Adipocyte (in vitro differentiated cells): Measurements from ENCODE around the gene TMED10.

Experiments used
- DNase-seq: peaks from one replicate; pipeline ENCODE4 v3.0.0-alpha.2; 2015; ENCODE audit warnings: low read depth
- H3K27me3 ChIP-seq: replicated peaks from 2 replicates; pipeline ENCODE4 v1.7.0; 2013; ENCODE audit warnings: mild to moderate bottlenecking, low read length, moderate library complexity; ENCODE audit not compliant: control insufficient read depth, insufficient read depth
- H3K36me3 ChIP-seq: 2 replicates; pipeline ENCODE4 v1.7.0; 2013; ENCODE audit warnings: low read length, mild to moderate bottlenecking, moderate library complexity; ENCODE audit not compliant: control insufficient read depth, insufficient read depth, severe bottlenecking
- H3K4me1 ChIP-seq: 2 replicates; pipeline ENCODE4 v1.7.0; 2013; ENCODE audit warnings: mild to moderate bottlenecking, low read length, moderate library complexity; ENCODE audit not compliant: control insufficient read depth, insufficient read depth
- H3K4me3 ChIP-seq: 2 replicates; pipeline ENCODE4 v1.7.0; 2013; ENCODE audit warnings: mild to moderate bottlenecking, low read length, moderate library complexity
- H3K9ac ChIP-seq: 2 replicates; pipeline ENCODE4 v1.7.0; 2013; ENCODE audit warnings: mild to moderate bottlenecking, low read length, moderate library complexity
- H3K9me3 ChIP-seq: 2 replicates; pipeline ENCODE4 v1.7.0; 2013; ENCODE audit warnings: mild to moderate bottlenecking, low read length, moderate library complexity; ENCODE audit not compliant: control insufficient read depth

Gene TMED10

GRCh38 chr14:75126121-75126544 is 50.3 kb downstream of the TMED10 start:
- Histone ChIP-seq H3K27me3 (no peaks in the 10 kb centered on the region), H3K4me1 (peaks cover 32% of the 10 kb centered on the region), H3K9ac (peak overlapping the region; percentile 94), H3K36me3 (peaks cover 8% of the 10 kb centered on the region), H3K9me3 (no peaks in the 10 kb centered on the region), H3K4me3 (peak overlapping the region; percentile 83)
- no peak for DNase-seq

GRCh38 chr14:75125617-75126016 is 50.8 kb downstream of the TMED10 start:
- peak; percentile 74 for DNase-seq
- H3K4me1 ChIP-seq: peaks cover 32% of the 10 kb centered on the region
- H3K9ac ChIP-seq: peak overlapping the region; percentile 94
- peak overlapping the region; percentile 83 for H3K4me3 ChIP-seq
- peaks cover 13% of the 10 kb centered on the region for H3K36me3 ChIP-seq
- H3K9me3 ChIP-seq: no peaks in the 10 kb centered on the region
- no peaks in the 10 kb centered on the region for H3K27me3 ChIP-seq

- Histone ChIP-seq H3K36me3 (peaks cover 29% of the 10 kb centered on the region), H3K4me3 (no peak overlapping the region), H3K27me3 (no peaks in the 10 kb centered on the region), H3K4me1 (peaks cover 36% of the 10 kb centered on the region), H3K9ac (no peak overlapping the region), H3K9me3 (no peaks in the 10 kb centered on the region)
- DNase-seq: peak; percentile 60
Measured at GRCh38 chr14:75123991-75124390, 52.4 kb downstream of the TMED10 start.

DNA sequence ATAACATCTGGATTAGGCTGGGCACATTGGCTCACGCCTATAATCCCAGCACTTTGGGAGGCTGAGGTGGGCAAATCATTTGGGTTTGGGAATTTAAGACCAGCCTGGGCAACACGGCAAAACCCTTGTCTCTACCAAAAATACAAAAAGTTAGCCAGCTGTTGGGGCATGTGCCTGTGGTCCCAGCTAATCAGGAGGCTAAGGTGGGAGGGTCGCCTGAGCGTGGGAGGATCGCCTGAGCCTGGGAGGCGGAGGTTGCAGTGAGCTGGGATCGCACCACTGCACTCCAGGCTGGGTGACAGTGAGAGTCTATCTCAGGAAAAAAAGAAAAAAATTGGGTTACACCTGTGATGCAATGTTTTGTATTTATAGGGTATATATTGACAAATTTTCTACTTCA is 54.9 kb downstream of the TMED10 start:
- Histone ChIP-seq H3K9me3 (no peaks in the 10 kb centered on the region), H3K36me3 (peaks cover 42% of the 10 kb centered on the region), H3K9ac (no peak overlapping the region), H3K27me3 (no peaks in the 10 kb centered on the region), H3K4me1 (peaks cover 28% of the 10 kb centered on the region), H3K4me3 (no peak overlapping the region)
- no peak for DNase-seq

GRCh38 chr14:75120541-75121291 is 55.7 kb downstream of the TMED10 start:
- Histone ChIP-seq H3K4me3 (no peak overlapping the region), H3K36me3 (peaks cover 51% of the 10 kb centered on the region), H3K9me3 (no peaks in the 10 kb centered on the region), H3K4me1 (peaks cover 23% of the 10 kb centered on the region), H3K9ac (no peak overlapping the region), H3K27me3 (no peaks in the 10 kb centered on the region)
- DNase-seq: no peak

GRCh38 chr14:75119056-75119455 is 57.4 kb downstream of the TMED10 start:
- H3K9me3 ChIP-seq: no peaks in the 10 kb centered on the region
- peaks cover 8% of the 10 kb centered on the region for H3K4me1 ChIP-seq
- DNase-seq: peak; percentile 38
- no peak overlapping the region for H3K4me3 ChIP-seq
- no peaks in the 10 kb centered on the region for H3K27me3 ChIP-seq
- H3K9ac ChIP-seq: no peak overlapping the region
- H3K36me3 ChIP-seq: peaks cover 66% of the 10 kb centered on the region

DNA sequence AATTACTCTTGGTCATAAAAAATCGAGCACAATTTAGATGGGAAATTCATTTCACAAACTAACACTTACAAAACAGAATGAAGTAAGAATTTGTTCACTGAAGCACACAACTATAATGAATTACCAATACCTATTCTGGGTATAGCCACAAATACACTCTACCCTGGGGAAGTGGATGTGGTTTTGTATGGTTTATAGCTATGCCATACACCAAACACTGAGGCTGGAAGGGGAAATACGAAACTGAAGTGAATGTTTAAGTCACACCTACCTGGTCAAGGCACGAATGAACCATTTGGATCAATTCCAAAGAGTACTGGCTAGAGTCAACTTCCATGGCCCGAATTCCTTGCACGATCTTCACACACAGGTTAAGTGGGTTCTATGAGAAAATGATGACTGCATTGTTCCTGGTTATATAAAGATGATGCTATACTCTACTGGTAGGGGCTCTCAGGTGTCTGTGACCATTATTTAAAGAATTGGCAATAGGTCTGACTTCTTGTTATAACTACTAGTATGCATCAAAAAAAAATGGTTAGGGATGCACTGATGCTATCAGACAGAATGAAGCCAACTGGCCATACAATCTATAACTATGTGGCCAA is 62.4 kb downstream of the TMED10 start:
- no peak for DNase-seq
- Histone ChIP-seq H3K36me3 (peaks cover 94% of the 10 kb centered on the region), H3K9me3 (no peaks in the 10 kb centered on the region), H3K9ac (no peak overlapping the region), H3K4me1 (peaks cover 2% of the 10 kb centered on the region), H3K4me3 (no peak overlapping the region), H3K27me3 (no peaks in the 10 kb centered on the region)

GRCh38 chr14:75109877-75110276 is 66.5 kb downstream of the TMED10 start:
- H3K36me3 ChIP-seq: peaks cover 99% of the 10 kb centered on the region
- H3K9ac ChIP-seq: no peak overlapping the region
- H3K9me3 ChIP-seq: no peaks in the 10 kb centered on the region
- no peak for DNase-seq
- H3K27me3 ChIP-seq: no peaks in the 10 kb centered on the region
- no peaks in the 10 kb centered on the region for H3K4me1 ChIP-seq
- no peak overlapping the region for H3K4me3 ChIP-seq

DNA sequence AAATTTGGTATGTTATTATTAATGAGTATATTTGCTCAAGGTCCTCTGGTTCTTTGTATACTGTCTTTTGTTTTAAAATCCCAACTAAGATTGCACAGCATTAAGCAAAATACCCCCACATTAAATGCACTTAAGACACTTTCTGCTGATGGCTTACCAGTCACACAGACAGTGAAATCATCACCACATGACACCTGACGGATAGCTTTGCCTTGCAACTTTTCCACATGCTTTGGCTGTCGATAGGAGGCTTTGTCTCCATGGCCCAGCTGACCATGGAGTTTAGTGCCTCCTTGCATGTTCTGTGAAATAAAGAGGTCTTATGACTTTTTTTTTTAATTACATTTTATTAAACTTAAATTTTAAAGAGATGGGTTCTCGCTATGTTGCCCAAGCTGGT is 69.2 kb downstream of the TMED10 start:
- Histone ChIP-seq H3K27me3 (no peaks in the 10 kb centered on the region), H3K36me3 (peaks cover 90% of the 10 kb centered on the region), H3K4me1 (no peaks in the 10 kb centered on the region), H3K9me3 (no peaks in the 10 kb centered on the region), H3K4me3 (no peak overlapping the region), H3K9ac (no peak overlapping the region)
- no peak for DNase-seq

- H3K4me3 ChIP-seq: no peak overlapping the region
- DNase-seq: no peak
- peaks cover 84% of the 10 kb centered on the region for H3K36me3 ChIP-seq
Measured at GRCh38 chr14:75101491-75101890, 74.9 kb downstream of the TMED10 start.

DNA sequence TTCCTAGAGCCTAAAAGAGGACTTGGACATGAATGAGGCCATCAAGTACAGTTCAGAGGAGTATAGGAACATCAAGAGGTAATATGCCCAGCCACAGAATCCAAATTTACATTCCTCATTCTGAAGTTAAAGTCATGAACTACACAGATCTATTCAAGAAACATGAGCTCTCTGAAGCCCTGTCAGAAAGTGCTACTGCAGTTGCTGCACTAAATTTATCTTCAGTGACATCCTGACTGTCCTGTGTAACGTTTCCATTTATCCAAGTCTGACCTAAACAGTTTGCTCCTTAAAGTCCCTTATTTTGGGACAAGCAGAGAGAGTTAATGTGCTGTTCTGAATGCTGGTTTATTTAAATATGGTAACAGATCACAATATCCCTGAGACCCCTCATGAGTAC is 77.7 kb downstream of the TMED10 start:
- no peak overlapping the region for H3K4me3 ChIP-seq
- no peaks in the 10 kb centered on the region for H3K4me1 ChIP-seq
- no peaks in the 10 kb centered on the region for H3K9me3 ChIP-seq
- DNase-seq: no peak
- no peaks in the 10 kb centered on the region for H3K27me3 ChIP-seq
- H3K36me3 ChIP-seq: peaks cover 84% of the 10 kb centered on the region
- no peak overlapping the region for H3K9ac ChIP-seq

More at GRCh38 chr14:75101491-75101890, 74.9 kb downstream of the TMED10 start:
- Histone ChIP-seq H3K4me1 (no peaks in the 10 kb centered on the region), H3K27me3 (no peaks in the 10 kb centered on the region), H3K9ac (no peak overlapping the region), H3K9me3 (no peaks in the 10 kb centered on the region)
